K562 (cell line): ENCODE measurements around the gene PPP1R14D.

Experiments
- ATF1 ChIP-seq, 2 experiments: fragments of 450-650 bp in 1 of 2; IDR thresholded peaks; 2 replicates each; pipeline ENCODE4 v1.6.1; 2016; ENCODE audit warnings: missing compliant biosample characterization in 1 of 2, missing genetic modification characterization in 1 of 2
- PTBP1 ChIP-seq: fragments of 200-400 bp; formaldehyde crosslinking; IDR thresholded peaks from 2 replicates; pipeline ENCODE4 v1.6.1; 2017; ENCODE audit warnings: low read depth, low read length
- RAD21 ChIP-seq, 2 experiments: fragments of 250-450 bp in 1 of 2; fragments of 450-650 bp in 1 of 2; sonication (Bioruptor Pico) in 1 of 2; formaldehyde crosslinking in 1 of 2; IDR thresholded peaks in 1 of 2; conservative IDR thresholded peaks in 1 of 2; 2 replicates each; pipeline versions ENCODE4 v1.4.0 to v1.8.0; 2020 to 2022; ENCODE audit warnings: mild to moderate bottlenecking in 2 of 2, moderate library complexity in 1 of 2
- SP1 ChIP-seq: sonication (generic); formaldehyde crosslinking; IDR thresholded peaks from 2 replicates; pipeline ENCODE4 v1.8.1; 2022; ENCODE audit warnings: mild to moderate bottlenecking, missing genetic modification reagents
- ZBTB7A ChIP-seq: IDR thresholded peaks from 2 replicates; pipeline ENCODE4 v1.6.1; 2011; ENCODE audit warnings: low read depth, mild to moderate bottlenecking, low read length, moderate library complexity, borderline replicate concordance; ENCODE audit not compliant: control insufficient read depth
- ZNF280B ChIP-seq: fragments of 250-450 bp; sonication (Bioruptor Pico); IDR thresholded peaks from 2 replicates; pipeline ENCODE4 v1.5.1; 2021; ENCODE audit warnings: mild to moderate bottlenecking
- ZZZ3 ChIP-seq: fragments of 450-650 bp; IDR thresholded peaks from 2 replicates; pipeline ENCODE4 v1.6.1; 2016; ENCODE audit warnings: antibody characterized with exemption, mild to moderate bottlenecking, moderate library complexity

DNA sequence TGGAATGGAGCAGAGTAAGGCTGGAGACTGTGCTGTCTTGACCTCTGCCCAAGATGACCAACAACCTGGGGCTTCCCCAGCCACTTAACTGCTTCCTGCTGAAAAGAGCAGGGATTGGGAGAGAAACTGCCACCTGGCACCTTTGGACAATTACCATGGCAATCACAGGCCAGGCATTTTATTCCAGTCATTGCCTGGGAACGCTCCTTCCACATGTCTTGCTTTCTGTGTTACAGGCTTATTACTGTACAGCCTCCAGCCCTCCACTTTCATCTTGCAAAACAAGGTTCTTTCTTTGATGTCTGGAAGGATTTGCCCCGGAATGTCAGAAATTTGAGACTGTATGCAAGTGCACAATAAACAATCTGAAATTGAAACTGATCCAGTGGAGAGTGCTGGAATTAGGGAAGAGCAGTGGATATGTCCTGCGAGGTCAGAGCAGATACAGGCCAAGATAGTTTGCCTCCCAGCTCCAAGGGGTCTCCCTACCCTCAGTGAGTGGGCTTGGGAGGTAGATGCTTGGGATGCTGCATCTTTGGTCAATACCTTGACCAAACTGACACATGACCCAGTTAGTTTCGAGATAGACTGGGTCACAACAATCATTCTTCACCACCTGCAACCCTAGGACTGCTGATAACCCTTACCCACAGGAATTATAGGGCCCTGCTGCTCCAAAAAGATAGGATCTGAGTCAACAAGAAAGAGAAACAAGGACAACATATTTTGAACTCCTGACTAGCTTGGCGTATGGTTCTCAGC lies 2.7 kb downstream of the PPP1R14D start:
- TF ChIP-seq SP1 (CRISPR knock-in tag) (peak; percentile 76), ZZZ3 (no peak), ZNF280B (CRISPR knock-in tag) (no peak), PTBP1 (no peak), ATF1 (CRISPR knock-in tag; IDR thresholded peaks at IDR 0.05) (no peak), ATF1 (tag; IDR thresholded peaks at IDR 0.05) (peak; percentile 16; the same call in 1 of the 2 replicates), ZBTB7A (no peak), RAD21 (CRISPR knock-in tag; conservative IDR thresholded peaks at IDR 0.05 in 1 of 2, IDR thresholded peaks at IDR 0.05 in 1 of 2) (no peak; a peak in 1 of 4 replicates)
